Measurements from ENCODE around the gene DGLUCY. TPM values are rescaled to one million over a fixed set of nuclear protein-coding genes. Genes with fewer than 3 reads are reported as not detected.
A peak's percentile ranks its signal among the peaks of the same experiment; 100 is the strongest.

DGLUCY gene
- total and polyA plus RNA-seq, 2 experiments from 2014 or later, result 82.7 to 90.0 TPM

DNA sequence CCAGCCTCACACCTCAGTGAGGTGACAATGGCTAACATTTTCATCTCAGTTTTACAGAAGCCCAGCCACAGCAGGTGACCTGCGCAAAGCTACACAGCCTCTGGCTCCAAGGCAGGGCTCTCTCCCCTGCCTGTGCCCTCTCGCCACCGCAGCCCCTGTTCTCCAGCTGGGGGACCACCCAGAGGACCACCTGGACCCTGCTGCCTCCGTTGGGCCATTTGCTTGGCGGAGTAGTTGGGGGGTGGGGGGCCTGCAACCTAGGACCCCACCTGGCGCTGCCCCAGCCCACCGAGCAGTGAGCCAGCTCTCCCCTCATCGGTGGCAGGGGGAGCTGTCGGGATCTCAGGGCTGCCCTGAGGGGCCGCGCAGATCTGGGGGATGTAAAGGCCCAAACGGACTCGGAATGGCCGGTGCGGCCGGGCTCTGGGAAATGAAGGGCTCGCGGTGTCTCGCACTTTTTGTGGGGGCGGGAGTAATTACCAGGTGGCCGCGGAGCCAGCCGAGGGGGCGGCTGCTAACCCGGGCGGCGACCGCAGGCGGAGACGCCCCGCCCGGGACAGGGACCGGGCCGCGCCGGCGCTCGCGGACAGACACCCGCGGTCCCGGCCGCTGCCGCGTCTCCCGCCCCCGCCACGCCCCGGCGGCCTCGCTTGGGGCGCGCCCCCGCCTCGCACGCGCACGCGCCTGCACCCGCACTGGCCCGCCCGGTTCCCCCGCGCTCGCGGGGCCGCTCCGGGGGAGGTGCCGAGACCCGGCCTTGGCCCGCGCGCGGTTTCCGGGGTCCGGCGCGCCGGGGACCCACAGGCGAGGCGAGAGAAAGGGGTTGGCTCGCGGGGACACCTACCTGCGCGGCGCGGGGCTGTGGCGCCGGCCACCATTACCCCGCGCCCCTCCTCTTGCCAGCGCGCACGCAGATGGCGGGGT, 139.3 kb downstream of the DGLUCY start:
- TF ChIP-seq, protein P1, sequence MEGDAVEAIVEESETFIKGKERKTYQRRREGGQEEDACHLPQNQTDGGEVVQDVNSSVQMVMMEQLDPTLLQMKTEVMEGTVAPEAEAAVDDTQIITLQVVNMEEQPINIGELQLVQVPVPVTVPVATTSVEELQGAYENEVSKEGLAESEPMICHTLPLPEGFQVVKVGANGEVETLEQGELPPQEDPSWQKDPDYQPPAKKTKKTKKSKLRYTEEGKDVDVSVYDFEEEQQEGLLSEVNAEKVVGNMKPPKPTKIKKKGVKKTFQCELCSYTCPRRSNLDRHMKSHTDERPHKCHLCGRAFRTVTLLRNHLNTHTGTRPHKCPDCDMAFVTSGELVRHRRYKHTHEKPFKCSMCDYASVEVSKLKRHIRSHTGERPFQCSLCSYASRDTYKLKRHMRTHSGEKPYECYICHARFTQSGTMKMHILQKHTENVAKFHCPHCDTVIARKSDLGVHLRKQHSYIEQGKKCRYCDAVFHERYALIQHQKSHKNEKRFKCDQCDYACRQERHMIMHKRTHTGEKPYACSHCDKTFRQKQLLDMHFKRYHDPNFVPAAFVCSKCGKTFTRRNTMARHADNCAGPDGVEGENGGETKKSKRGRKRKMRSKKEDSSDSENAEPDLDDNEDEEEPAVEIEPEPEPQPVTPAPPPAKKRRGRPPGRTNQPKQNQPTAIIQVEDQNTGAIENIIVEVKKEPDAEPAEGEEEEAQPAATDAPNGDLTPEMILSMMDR (IDR thresholded peaks at IDR 0.05; ENCODE audit: low read depth, low read length), result peak; percentile 14
- DNase-seq (ENCODE audit: low read depth in 1 of 2, low spot score in 1 of 2), result peak in 1 of 2 donors; percentile 55
- Histone ChIP-seq H3K9me3 (ENCODE audit: low read depth) (no peaks in the 10 kb centered on the region), H3K27me3 (peaks cover 18% of the 10 kb centered on the region), H3K36me3 (no peaks in the 10 kb centered on the region), H3K4me3 (peak overlapping the region; percentile 65), H3K27ac (no peak overlapping the region), H3K4me1 (ENCODE audit: low read depth) (peaks cover 10% of the 10 kb centered on the region)

DNA sequence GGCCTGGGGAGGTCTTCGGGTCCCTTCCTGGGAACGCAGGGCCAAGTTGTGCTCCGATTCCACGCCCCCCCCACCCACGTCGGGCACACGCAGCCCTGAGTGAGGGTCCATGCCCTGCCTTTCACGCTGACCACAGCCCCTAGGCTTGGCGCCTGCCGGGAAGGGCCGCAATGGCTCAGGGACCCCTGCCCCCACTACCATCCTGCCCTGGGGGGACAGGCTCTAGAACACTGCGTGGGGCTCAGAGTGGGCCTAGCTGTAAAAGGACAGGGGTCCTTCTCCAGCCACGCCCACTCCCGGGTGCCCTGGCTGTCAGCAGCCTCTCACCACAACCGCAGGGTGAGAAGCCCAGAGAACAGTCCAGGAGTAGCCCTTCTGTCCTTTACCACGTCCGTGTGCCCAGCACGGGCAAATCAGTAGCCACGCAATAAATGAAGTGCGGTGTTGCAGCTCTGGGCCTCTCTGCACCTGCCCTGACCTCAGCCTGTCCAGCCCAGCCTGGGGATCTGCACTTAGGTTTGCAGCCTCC, 140.0 kb downstream of the DGLUCY start:
- peak in 1 of 2 donors; percentile 25 for DNase-seq (ENCODE audit: low read depth in 1 of 2, low spot score in 1 of 2)
- TF ChIP-seq, protein P1 (IDR thresholded peaks at IDR 0.05; ENCODE audit: low read depth, low read length), result no peak
- Histone ChIP-seq H3K4me3 (peak overlapping the region; percentile 65), H3K4me1 (ENCODE audit: low read depth) (peaks cover 10% of the 10 kb centered on the region), H3K27me3 (peaks cover 18% of the 10 kb centered on the region), H3K9me3 (ENCODE audit: low read depth) (no peaks in the 10 kb centered on the region), H3K27ac (no peak overlapping the region), H3K36me3 (no peaks in the 10 kb centered on the region)

DNA sequence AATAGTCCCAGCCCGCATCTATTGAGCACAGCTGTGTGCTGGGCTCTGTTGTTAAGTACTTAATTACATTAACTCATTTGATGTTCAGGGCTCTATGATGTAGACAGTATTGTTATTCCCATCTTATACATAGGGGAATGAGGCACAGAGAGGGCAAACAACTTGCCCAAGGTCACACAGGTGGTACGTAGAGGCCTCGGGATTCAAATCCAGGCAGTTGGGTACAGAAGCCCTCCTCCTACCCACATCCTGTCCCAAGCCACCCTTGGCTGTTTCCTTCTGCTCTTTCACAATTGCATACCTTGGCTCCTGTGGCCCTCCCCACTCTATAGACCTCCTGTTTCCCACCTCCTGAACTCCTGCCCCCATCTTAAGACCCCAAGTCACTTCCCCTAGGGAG, 140.6 kb downstream of the DGLUCY start:
- TF ChIP-seq, protein P1 (IDR thresholded peaks at IDR 0.05; ENCODE audit: low read depth, low read length), result no peak
- H3K27ac ChIP-seq, result no peak overlapping the region
- no peaks in the 10 kb centered on the region for H3K9me3 ChIP-seq (ENCODE audit: low read depth)
- H3K27me3 ChIP-seq, result peaks cover 18% of the 10 kb centered on the region
- H3K4me3 ChIP-seq, result no peak overlapping the region
- H3K36me3 ChIP-seq, result no peaks in the 10 kb centered on the region
- H3K4me1 ChIP-seq (ENCODE audit: low read depth), result peaks cover 10% of the 10 kb centered on the region
- no peak for DNase-seq (ENCODE audit: low read depth in 1 of 2, low spot score in 1 of 2)

- Histone ChIP-seq H3K4me1 (ENCODE audit: low read depth) (peaks cover 10% of the 10 kb centered on the region), H3K9me3 (ENCODE audit: low read depth) (no peaks in the 10 kb centered on the region)
Observed at GRCh38 chr14:91255026-91255695, 141.3 kb downstream of the DGLUCY start.

GRCh38 chr14:91256661-91257060, 142.8 kb downstream of the DGLUCY start:
- H3K4me3 ChIP-seq, result no peak overlapping the region
- peaks cover 16% of the 10 kb centered on the region for H3K27me3 ChIP-seq
- H3K4me1 ChIP-seq (ENCODE audit: low read depth), result peaks cover 10% of the 10 kb centered on the region
- TF ChIP-seq, protein P1 (IDR thresholded peaks at IDR 0.05; ENCODE audit: low read depth, low read length), result no peak
- H3K36me3 ChIP-seq, result no peaks in the 10 kb centered on the region
- H3K27ac ChIP-seq, result peak overlapping the region; percentile 43
- DNase-seq (ENCODE audit: low read depth in 1 of 2, low spot score in 1 of 2), result peak; percentile 20 to 34
- no peaks in the 10 kb centered on the region for H3K9me3 ChIP-seq (ENCODE audit: low read depth)

More at GRCh38 chr14:91255026-91255695, 141.3 kb downstream of the DGLUCY start:
- Histone ChIP-seq H3K36me3 (no peaks in the 10 kb centered on the region), H3K27me3 (peaks cover 18% of the 10 kb centered on the region), H3K4me3 (no peak overlapping the region), H3K27ac (no peak overlapping the region)
- DNase-seq (ENCODE audit: low read depth in 1 of 2, low spot score in 1 of 2), result no peak
- TF ChIP-seq, protein P1 (IDR thresholded peaks at IDR 0.05; ENCODE audit: low read depth, low read length), result no peak
